ENCODE results near the gene CRISP1.
"Not testable (repeated sequence)": the region's sequence is repeated elsewhere in the genome, so short reads cannot be mapped to it uniquely, and the experiment has no call there.

The CRISP1 gene

GRCh38 chr6:49841424-49841823, 24.9 kb downstream of the CRISP1 start:
- DNase-seq (ENCODE audit: extremely low read depth in 1 of 2, low read depth in 1 of 2) = no peak

- DNase-seq (ENCODE audit: extremely low read depth in 1 of 2, low read depth in 1 of 2) = no peak
Measured at GRCh38 chr6:49839957-49840356, 26.4 kb downstream of the CRISP1 start.

GRCh38 chr6:49839162-49839561, 27.2 kb downstream of the CRISP1 start:
- DNase-seq (ENCODE audit: extremely low read depth in 1 of 2, low read depth in 1 of 2) = no peak

- DNase-seq (ENCODE audit: extremely low read depth in 1 of 2, low read depth in 1 of 2) = no peak
Measured at GRCh38 chr6:49835140-49835539, 31.2 kb downstream of the CRISP1 start.

GRCh38 chr6:49833386-49833785, 32.9 kb downstream of the CRISP1 start:
- no peak for DNase-seq (ENCODE audit: extremely low read depth in 1 of 2, low read depth in 1 of 2)

- no peak for DNase-seq (ENCODE audit: extremely low read depth in 1 of 2, low read depth in 1 of 2)
Measured at GRCh38 chr6:49826743-49827406, 39.5 kb downstream of the CRISP1 start.

- DNase-seq (ENCODE audit: extremely low read depth in 1 of 2, low read depth in 1 of 2) = no peak
Measured at GRCh38 chr6:49815166-49815565, 51.2 kb downstream of the CRISP1 start.

GRCh38 chr6:49813248-49813647, 53.1 kb downstream of the CRISP1 start:
- no peak for DNase-seq (ENCODE audit: extremely low read depth in 1 of 2, low read depth in 1 of 2)

- no peak for DNase-seq (ENCODE audit: extremely low read depth in 1 of 2, low read depth in 1 of 2)
Measured at GRCh38 chr6:49806145-49806544, 60.2 kb downstream of the CRISP1 start.

- DNase-seq (ENCODE audit: extremely low read depth in 1 of 2, low read depth in 1 of 2) = no peak
Measured at GRCh38 chr6:49805246-49805645, 61.1 kb downstream of the CRISP1 start.

GRCh38 chr6:49801525-49801924, 64.8 kb downstream of the CRISP1 start:
- DNase-seq (ENCODE audit: extremely low read depth in 1 of 2, low read depth in 1 of 2) = no peak

GRCh38 chr6:49799090-49799489, 67.2 kb downstream of the CRISP1 start:
- DNase-seq (ENCODE audit: extremely low read depth in 1 of 2, low read depth in 1 of 2) = no peak

- DNase-seq (ENCODE audit: extremely low read depth in 1 of 2, low read depth in 1 of 2) = not testable (repeated sequence)
Measured at GRCh38 chr6:49796842-49797455, 69.4 kb downstream of the CRISP1 start.

- DNase-seq (ENCODE audit: extremely low read depth in 1 of 2, low read depth in 1 of 2) = no peak
Measured at GRCh38 chr6:49790341-49790740, 76.0 kb downstream of the CRISP1 start.

GRCh38 chr6:49787176-49787575, 79.2 kb downstream of the CRISP1 start, which contains the start of gene PGK2:
TSS of gene PGK2 (minus strand) at chr6:49787285. CDS start at chr6:49787187, 98 bp downstream.
- no peak for DNase-seq (ENCODE audit: extremely low read depth in 1 of 2, low read depth in 1 of 2)

- no peak for DNase-seq (ENCODE audit: extremely low read depth in 1 of 2, low read depth in 1 of 2)
Measured at GRCh38 chr6:49784272-49784671, 82.1 kb downstream of the CRISP1 start.

All from activated CD8-positive, alpha-beta memory T cell treated with anti-CD3 and anti-CD28 coated beads for 1 hour (primary cell).